ENCODE results near the gene TRPC4AP. TPM values are rescaled to one million over a fixed set of nuclear protein-coding genes. Genes with fewer than 3 reads are reported as not detected.
A peak's percentile ranks its signal among the peaks of the same experiment; 100 is the strongest.

Gene TRPC4AP
- total and polyA plus RNA-seq, 10 of the 15 experiments (the other 5 are each of a cell fraction or from before 2014, with no cell fraction given): 1.1 to 61.7 (median 41.2) TPM

DNA sequence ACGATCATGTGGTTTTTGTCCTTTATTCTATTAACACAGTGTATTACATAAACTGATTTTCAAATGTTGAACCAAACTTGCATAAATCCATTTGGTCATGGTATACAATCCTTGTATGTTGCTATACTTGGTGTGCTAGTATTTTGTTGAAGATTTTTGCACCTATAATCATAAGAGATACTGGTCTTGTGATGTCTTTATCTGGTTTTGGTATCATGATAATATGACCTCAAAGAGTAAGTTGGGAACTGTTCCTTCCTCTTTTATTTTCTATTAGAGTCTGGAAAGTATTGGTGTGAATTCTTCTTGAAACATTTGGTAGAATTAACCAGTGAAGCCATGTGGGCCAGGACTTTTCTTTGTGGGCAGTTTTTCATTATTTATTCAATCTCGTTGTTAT is 65.3 kb downstream of the TRPC4AP start:
- DNase-seq (ENCODE audit: low read depth, low spot score): no peak
- in situ Hi-C loops (cut with MboI): no loop called here
- CTCF ChIA-PET: no interaction called here

DNA sequence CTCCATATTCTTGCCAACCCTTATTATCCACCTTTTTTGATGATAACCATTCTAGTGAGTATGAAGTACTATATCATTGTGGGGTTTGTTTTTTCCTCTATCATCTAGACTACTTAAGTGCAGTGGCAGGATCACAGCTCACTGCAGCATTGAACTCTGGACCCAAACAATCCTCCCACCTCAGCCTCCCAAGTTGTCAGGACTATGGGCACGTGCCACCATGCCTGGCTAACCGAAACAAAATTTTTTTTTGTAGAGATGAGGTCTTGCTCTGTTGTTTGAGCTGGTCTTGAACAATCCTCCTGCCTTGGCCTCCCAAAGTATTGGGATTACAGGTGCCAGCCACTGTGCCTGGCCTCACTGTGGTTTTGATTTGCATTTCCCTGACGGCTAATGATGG is 67.5 kb downstream of the TRPC4AP start:
- Histone ChIP-seq H3K27me3 (replicated peaks in 1 of 2; ENCODE audit: control insufficient read depth in 2 of 2, insufficient read depth in 2 of 2, low read length in 1 of 2) (no peaks in the 10 kb centered on the region), H2AFZ (ENCODE audit: control insufficient read depth, low read depth, low read length) (no peak overlapping the region), H3K27ac (ENCODE audit: control insufficient read depth, insufficient read depth) (no peak overlapping the region), H3K4me3 (no peak overlapping the region), H3K79me2 (ENCODE audit: control insufficient read depth, insufficient read depth, low read length) (no peaks in the 10 kb centered on the region), H4K20me1 (ENCODE audit: control insufficient read depth, insufficient read depth) (no peaks in the 10 kb centered on the region; the same call in 1 of the 2 replicates), H3K36me3 (ENCODE audit: control insufficient read depth in 2 of 2, insufficient read depth in 2 of 2, low read length in 1 of 2) (peaks cover 4 to 14% of the 10 kb centered on the region in 2 experiments; a peak in 3 of 4 replicates), H3K4me2 (ENCODE audit: control insufficient read depth, insufficient read depth) (no peak overlapping the region), H3K9ac (ENCODE audit: control insufficient read depth, insufficient read depth, low read length) (no peak overlapping the region), H3K4me1 (ENCODE audit: control insufficient read depth, insufficient read depth, low read length) (no peaks in the 10 kb centered on the region), H3K9me3 (replicated peaks; ENCODE audit: control insufficient read depth, insufficient read depth, low read length) (no peaks in the 10 kb centered on the region)
- ChIA-PET RAD21 (ENCODE audit: unreplicated experiment) (no interaction called here), SMC1A (ENCODE audit: uncharacterized antibody, unreplicated experiment) (no interaction called here), POLR2A (no interaction called here), CTCF (no interaction called here)
- 85% methylated on average over 3 of the region's 3 CpGs for WGBS (ENCODE audit: insufficient coverage, insufficient replicate concordance, low lambda C conversion rate, missing lambda C conversion rate)
- in situ Hi-C loops (cut with MboI): no loop called here
- intact Hi-C loops (cut with micrococcal nuclease; ENCODE audit: unreplicated experiment): no loop called here
- FAIRE-seq: no peak
- DNase-seq (ENCODE audit: low read depth, low spot score): no peak
- ATAC-seq: no peak
- TSS peak; percentile 22 for BruUV-seq (replicated peaks)
- TF ChIP-seq RUNX3 (IDR thresholded peaks at IDR 0.05; ENCODE audit: low read length) (no peak), RFX5 (IDR thresholded peaks at IDR 0.05; ENCODE audit: low read depth, low read length) (no peak), ATF7 (IDR thresholded peaks at IDR 0.05; ENCODE audit: low read depth) (no peak), BMI1 (IDR thresholded peaks at IDR 0.05; ENCODE audit: borderline replicate concordance) (no peak)
- TF ChIP-seq, protein P1, sequence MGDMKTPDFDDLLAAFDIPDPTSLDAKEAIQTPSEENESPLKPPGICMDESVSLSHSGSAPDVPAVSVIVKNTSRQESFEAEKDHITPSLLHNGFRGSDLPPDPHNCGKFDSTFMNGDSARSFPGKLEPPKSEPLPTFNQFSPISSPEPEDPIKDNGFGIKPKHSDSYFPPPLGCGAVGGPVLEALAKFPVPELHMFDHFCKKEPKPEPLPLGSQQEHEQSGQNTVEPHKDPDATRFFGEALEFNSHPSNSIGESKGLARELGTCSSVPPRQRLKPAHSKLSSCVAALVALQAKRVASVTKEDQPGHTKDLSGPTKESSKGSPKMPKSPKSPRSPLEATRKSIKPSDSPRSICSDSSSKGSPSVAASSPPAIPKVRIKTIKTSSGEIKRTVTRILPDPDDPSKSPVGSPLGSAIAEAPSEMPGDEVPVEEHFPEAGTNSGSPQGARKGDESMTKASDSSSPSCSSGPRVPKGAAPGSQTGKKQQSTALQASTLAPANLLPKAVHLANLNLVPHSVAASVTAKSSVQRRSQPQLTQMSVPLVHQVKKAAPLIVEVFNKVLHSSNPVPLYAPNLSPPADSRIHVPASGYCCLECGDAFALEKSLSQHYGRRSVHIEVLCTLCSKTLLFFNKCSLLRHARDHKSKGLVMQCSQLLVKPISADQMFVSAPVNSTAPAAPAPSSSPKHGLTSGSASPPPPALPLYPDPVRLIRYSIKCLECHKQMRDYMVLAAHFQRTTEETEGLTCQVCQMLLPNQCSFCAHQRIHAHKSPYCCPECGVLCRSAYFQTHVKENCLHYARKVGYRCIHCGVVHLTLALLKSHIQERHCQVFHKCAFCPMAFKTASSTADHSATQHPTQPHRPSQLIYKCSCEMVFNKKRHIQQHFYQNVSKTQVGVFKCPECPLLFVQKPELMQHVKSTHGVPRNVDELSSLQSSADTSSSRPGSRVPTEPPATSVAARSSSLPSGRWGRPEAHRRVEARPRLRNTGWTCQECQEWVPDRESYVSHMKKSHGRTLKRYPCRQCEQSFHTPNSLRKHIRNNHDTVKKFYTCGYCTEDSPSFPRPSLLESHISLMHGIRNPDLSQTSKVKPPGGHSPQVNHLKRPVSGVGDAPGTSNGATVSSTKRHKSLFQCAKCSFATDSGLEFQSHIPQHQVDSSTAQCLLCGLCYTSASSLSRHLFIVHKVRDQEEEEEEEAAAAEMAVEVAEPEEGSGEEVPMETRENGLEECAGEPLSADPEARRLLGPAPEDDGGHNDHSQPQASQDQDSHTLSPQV (IDR thresholded peaks at IDR 0.05): no peak
- TF ChIP-seq, protein P2, sequence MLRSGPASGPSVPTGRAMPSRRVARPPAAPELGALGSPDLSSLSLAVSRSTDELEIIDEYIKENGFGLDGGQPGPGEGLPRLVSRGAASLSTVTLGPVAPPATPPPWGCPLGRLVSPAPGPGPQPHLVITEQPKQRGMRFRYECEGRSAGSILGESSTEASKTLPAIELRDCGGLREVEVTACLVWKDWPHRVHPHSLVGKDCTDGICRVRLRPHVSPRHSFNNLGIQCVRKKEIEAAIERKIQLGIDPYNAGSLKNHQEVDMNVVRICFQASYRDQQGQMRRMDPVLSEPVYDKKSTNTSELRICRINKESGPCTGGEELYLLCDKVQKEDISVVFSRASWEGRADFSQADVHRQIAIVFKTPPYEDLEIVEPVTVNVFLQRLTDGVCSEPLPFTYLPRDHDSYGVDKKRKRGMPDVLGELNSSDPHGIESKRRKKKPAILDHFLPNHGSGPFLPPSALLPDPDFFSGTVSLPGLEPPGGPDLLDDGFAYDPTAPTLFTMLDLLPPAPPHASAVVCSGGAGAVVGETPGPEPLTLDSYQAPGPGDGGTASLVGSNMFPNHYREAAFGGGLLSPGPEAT (IDR thresholded peaks at IDR 0.05; ENCODE audit: low read depth): no peak
- TF ChIP-seq, protein P3, sequence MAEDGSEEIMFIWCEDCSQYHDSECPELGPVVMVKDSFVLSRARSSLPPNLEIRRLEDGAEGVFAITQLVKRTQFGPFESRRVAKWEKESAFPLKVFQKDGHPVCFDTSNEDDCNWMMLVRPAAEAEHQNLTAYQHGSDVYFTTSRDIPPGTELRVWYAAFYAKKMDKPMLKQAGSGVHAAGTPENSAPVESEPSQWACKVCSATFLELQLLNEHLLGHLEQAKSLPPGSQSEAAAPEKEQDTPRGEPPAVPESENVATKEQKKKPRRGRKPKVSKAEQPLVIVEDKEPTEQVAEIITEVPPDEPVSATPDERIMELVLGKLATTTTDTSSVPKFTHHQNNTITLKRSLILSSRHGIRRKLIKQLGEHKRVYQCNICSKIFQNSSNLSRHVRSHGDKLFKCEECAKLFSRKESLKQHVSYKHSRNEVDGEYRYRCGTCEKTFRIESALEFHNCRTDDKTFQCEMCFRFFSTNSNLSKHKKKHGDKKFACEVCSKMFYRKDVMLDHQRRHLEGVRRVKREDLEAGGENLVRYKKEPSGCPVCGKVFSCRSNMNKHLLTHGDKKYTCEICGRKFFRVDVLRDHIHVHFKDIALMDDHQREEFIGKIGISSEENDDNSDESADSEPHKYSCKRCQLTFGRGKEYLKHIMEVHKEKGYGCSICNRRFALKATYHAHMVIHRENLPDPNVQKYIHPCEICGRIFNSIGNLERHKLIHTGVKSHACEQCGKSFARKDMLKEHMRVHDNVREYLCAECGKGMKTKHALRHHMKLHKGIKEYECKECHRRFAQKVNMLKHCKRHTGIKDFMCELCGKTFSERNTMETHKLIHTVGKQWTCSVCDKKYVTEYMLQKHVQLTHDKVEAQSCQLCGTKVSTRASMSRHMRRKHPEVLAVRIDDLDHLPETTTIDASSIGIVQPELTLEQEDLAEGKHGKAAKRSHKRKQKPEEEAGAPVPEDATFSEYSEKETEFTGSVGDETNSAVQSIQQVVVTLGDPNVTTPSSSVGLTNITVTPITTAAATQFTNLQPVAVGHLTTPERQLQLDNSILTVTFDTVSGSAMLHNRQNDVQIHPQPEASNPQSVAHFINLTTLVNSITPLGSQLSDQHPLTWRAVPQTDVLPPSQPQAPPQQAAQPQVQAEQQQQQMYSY (CRISPR knock-in tag; IDR thresholded peaks at IDR 0.05): no peak

More for the DNA sequence above, 65.3 kb downstream of the TRPC4AP start:
- intact Hi-C loops (cut with micrococcal nuclease; ENCODE audit: unreplicated experiment): no loop called here
- H3K27me3 ChIP-seq (replicated peaks in 1 of 2; ENCODE audit: control insufficient read depth in 2 of 2, insufficient read depth in 2 of 2, low read length in 1 of 2): no peaks in the 10 kb centered on the region
- H3K9me3 ChIP-seq (replicated peaks; ENCODE audit: control insufficient read depth, insufficient read depth, low read length): no peaks in the 10 kb centered on the region
- no TSS peak for BruUV-seq (replicated peaks)
- ChIA-PET RAD21 (ENCODE audit: unreplicated experiment) (no interaction called here), POLR2A (interaction anchor here (0.6 kb wide), 1 partner anchor 1059 kb away, joined by 4 read pairs; no protein-coding TSS in a partner anchor), SMC1A (ENCODE audit: uncharacterized antibody, unreplicated experiment) (no interaction called here)
- no peak overlapping the region for H3K4me2 ChIP-seq (ENCODE audit: control insufficient read depth, insufficient read depth)
- FAIRE-seq (no peak), ATAC-seq (no peak)
- no peaks in the 10 kb centered on the region for H4K20me1 ChIP-seq (ENCODE audit: control insufficient read depth, insufficient read depth)
- H3K27ac ChIP-seq (ENCODE audit: control insufficient read depth, insufficient read depth): no peak overlapping the region
- WGBS (ENCODE audit: insufficient coverage, insufficient replicate concordance, low lambda C conversion rate, missing lambda C conversion rate): 97% methylated on average over 2 of the region's 2 CpGs
- peaks cover 1 to 14% of the 10 kb centered on the region in 2 experiments for H3K36me3 ChIP-seq (ENCODE audit: control insufficient read depth in 2 of 2, insufficient read depth in 2 of 2, low read length in 1 of 2)
- no peaks in the 10 kb centered on the region for H3K4me1 ChIP-seq (ENCODE audit: control insufficient read depth, insufficient read depth, low read length)
- H3K9ac ChIP-seq (ENCODE audit: control insufficient read depth, insufficient read depth, low read length): no peak overlapping the region
- no peak overlapping the region for H2AFZ ChIP-seq (ENCODE audit: control insufficient read depth, low read depth, low read length)
- H3K4me3 ChIP-seq: no peak overlapping the region
- TF ChIP-seq KAT2A (conservative IDR thresholded peaks at IDR 0.05; ENCODE audit: control insufficient read depth, low read depth, low read length): no peak
- no peak for TF ChIP-seq SMARCA5 (IDR thresholded peaks at IDR 0.05)
- TF ChIP-seq POLR2AphosphoS5 (IDR thresholded peaks at IDR 0.05; ENCODE audit: low read length): no peak
- H3K79me2 ChIP-seq (ENCODE audit: control insufficient read depth, insufficient read depth, low read length): no peaks in the 10 kb centered on the region

Measured in GM12878 (cell line).